Hematopoietic multipotent progenitor cell treated with erythropoietin and hydrocortisone succinate and interleukin-3 and kit ligand, for 4 days (in vitro differentiated cells): Measurements from ENCODE around the gene FBP2.
"Not testable (repeated sequence)": the region's sequence is repeated elsewhere in the genome, so short reads cannot be mapped to it uniquely, and the experiment has no call there.

Experiments
- DNase-seq: peaks from one replicate; pipeline ENCODE4 v3.0.0-alpha.2; 2015

Gene FBP2

DNA sequence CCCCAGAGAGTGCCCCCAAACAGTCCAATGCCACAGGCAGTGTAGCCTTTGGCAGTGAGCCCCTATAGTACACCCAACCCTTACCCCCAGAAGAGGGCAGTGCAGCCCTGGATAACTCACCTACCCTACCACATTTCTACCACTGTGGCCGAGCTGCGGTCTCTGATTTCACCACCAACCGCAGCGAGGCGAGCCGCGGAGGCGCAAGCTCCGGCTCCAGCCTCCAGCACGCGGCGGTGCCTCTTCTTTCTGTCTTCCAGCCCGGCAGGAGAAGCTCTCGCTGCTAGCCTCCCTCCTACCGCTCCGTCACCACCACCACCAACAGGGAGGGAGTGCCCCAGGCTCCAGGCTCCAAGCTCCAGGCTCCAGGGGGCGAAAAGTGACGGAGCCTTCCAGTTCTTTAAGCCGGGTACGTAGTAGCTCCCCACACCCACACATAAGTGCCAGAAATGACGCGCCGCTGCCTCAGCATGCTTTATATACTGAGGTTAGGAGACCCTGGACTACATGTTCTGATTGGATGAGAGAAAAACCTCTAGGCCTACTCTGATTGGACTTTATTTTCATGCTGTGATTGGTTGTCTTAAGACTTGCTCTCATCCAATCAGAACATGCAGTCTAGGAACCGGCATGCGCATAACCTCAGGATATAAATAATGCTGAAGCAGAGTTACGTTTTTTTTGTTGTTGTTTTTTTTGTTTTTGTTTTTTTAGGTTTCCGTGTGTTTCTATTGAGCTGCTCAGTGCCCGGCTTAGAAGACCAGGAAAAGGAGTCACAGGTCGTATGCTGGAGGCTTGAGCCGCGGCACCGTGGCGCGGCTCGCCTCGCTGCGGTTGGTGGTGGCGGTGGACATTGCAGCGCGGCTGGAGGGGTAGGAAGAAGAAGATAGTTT lies 38.9 kb downstream of the FBP2 start, which contains the start of gene PCAT7:
Gene PCAT7 (plus strand): TSS at position 645 of the 893 bp plus-strand sequence.
- DNase-seq, result peak; percentile 69

DNA sequence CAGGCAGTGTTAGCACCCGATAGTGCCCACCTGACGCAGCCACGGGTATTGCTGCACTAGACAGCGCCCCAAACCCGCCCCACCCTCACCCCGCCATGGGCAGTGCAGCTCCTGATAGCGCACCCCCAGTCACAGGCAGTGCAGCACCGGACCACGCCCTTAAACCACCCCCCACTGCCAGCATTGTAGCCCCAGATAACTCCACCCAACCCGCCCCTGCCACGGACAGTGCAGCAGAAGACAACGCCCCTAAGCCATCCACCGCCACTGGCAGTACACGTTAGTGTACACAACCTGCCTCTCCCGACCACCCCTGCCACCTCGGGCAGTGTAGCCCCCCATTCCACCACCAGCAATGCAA lies 39.6 kb downstream of the FBP2 start:
- peak; percentile 59 for DNase-seq

DNA sequence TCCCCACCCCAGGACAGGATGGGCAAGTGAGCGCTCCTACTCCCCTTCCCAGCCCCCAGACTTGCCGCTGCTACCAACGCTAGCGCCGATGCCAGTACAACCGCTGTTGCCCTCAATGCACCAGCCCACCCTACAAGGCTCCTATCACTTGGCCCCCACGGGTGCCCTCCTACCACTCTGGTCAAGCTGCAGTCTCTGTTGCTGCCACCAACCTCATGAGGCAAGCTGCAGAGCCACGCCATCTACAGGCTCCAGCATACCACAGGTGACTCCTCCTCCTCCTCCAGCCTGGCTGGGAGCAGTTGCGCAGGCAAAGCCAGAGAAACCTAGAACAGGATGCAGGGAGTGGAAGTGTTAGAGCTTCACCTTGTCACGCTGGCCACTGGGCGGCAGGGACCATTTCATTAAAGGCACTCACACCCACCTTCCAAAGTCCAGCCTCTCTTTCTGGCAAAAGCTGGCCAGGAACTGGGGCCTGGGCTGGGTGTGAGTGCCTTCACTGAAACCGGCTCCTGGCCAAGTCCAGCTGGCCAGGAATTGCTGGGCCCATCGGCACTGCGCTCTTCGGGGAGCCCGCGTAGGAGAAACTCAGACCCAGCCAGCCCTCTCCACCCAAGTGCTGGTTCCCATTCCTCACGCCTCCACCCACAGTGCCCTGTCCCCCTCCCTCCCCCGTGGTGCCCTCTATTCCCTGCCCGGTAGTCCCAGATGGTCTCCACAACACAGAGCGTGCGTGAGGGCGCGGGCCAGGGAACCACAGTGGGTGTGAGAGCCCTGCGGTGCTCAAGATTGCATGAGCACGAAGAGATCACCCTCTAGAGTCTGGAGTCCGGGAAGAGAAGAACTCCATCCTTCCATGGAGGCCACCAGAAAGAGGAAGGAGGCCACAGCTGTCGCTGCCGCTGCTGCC lies 40.3 kb downstream of the FBP2 start:
- DNase-seq, result no peak

DNA sequence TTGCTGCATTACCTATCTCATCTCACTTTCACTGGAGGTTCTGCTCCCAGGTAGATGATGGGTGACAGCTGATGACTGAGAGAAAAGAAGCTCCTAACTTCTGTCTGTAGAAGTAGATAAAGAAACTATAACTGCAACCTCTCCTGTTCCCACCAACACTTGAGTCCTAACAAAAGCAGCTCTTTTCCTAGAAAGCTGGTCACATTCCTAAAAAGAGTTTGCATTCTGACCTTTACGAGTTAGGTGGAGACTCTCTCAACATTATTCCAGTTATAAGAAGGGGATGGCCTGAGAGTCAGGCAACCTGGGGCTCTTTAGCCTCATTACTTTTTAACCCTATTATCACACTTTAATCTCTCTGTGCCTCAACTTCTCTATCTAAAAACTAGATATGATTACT lies 47.7 kb downstream of the FBP2 start:
- DNase-seq, result no peak

DNA sequence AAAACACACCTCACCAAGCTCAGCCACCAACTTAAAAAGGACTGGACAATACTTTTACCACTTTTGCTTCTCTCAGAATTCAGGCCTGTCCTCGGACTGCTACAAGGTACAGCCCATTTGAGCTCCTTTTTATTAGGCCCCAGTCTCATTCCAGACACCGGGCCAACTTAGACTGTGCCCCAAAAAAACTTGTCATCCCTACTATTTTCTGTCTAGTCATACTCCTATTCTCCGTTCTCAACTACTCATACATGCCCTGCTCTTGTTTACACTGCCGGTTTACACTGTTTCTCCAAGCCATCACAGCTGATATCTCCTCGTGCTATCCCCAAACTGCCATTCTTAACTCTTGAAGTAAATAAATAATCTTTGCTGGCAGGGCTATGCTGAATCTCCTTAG lies 49.3 kb downstream of the FBP2 start:
- DNase-seq, result not testable (repeated sequence)

DNA sequence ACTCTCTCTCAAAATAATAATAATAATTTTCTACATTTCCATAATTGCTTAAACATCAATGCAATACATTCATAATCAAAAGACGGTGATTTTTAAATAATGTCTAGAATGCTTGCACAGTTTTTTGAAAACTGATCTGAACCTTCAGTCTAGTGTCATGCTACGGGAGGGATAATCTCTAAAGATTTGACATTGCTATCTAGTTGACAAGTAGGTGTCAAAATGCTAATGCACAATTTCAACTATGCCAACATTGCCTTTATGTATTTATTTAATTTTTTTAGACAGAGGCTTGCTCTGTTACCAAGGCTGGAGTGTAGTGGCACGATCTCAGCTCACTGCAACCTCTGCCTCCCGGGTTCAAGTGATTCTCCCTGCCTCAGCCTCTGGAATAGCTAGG lies 54.7 kb downstream of the FBP2 start:
- DNase-seq, result no peak

DNA sequence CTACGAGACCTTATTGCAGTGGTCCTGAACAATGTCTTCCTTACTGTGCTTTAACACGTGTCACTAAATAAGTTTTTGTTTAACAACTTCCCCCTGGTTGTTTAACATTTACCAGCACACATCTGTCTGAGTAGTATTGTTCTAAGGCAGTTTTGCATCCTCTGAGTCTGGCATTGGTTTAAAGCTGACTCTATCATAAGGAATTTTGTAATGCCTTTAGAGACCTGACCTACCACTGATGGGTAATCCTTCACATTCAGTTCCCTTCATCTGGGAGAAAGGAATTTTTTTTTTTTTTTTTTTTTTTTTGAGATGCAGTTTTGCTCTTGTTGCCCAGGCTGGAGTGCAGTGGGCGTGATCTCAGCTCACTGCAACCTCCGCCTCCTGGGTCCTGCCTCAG lies 58.7 kb downstream of the FBP2 start:
- no peak for DNase-seq

DNA sequence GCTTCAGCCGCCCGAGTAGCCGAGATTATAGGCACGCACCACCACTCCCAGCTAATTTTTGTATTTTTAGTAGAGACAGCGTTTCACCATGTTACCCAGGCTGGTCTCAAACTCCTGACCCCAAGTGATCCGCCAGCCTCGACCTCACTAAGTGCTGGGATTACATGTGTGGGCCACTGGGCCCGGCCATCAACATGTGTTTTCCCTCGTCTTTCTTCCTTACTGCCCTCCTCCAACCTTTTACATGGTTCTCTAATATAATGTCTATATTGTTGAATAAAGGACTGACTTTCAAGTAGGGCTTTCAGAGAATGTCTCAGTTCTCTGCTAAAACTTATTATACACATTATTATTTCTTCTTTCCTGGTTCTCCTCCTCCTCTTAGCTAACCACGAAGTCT lies 60.0 kb downstream of the FBP2 start:
- no peak for DNase-seq

DNA sequence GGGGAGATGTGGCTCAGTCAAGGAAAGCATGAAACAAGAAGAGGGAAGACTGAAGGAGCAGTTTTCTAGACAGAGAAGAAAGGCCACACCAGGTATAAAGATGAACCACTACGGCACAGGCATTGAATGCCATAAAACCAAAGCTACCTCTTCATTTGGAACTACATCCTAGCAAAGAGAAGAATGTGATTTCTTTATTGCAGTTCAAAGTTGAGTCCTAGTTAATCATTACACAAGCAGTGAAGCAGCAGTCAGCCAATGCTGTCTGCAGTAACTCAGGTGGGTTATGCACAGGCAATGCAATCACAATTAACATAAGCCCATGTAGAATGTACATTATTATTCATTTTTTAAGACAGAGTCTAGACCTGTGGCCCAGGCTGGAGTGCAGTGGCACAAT lies 60.5 kb downstream of the FBP2 start:
- no peak for DNase-seq

DNA sequence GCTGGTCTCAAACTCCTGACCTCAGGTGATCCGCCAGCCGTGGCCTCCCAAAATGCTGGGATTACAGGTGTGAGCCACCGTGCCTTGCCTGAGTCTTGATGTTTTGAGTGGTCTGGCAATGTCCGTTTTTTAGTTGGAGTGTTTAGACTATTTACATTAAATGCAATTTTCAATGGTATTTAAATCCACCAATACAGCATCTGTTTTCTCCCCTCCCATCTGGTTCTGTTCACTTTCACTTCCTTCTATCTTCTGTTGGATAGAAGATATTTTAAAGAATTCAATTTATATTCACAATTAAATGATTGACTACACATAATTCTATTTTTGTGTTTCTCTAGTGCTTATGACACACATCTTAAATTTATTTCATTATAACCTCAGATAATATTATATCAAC lies 64.7 kb downstream of the FBP2 start:
- no peak for DNase-seq

DNA sequence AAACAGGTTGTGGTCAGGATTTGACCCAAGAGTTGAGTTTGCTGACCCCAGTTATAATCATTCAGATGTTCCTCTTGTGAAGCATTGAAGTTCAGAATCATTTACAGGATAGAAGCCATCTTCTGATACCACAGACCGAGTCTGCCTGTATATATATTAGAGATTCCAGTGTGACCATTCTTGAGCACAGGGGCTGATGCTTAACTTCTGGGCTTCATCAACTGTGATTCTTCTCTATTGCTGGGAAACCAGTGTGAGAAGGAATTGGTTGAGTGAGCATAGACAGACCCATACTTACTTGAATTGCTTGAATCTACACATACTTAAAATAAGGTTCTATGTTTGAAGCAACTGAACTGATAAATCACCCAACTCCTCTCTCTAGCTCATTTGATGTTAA lies 66.7 kb downstream of the FBP2 start:
- no peak for DNase-seq

DNA sequence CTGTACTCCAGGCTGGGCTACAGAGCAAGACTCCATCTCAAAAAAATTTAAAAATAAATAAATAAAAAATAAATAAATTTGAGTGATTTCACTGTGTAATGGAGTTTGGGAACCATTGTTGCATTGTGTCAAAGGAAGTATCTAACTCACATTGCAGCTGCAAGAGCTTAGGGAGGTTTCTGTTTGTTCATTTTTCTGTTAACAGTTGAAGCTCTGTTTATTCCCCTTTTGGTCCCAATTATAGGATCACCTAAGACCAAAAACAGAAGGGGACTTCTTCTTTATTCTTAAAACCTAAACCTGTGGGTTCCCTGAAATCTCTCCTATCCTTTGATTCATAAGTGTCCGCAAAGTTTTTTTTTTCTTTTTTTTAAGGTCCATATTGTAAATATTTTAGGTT lies 67.4 kb downstream of the FBP2 start:
- DNase-seq, result no peak

DNA sequence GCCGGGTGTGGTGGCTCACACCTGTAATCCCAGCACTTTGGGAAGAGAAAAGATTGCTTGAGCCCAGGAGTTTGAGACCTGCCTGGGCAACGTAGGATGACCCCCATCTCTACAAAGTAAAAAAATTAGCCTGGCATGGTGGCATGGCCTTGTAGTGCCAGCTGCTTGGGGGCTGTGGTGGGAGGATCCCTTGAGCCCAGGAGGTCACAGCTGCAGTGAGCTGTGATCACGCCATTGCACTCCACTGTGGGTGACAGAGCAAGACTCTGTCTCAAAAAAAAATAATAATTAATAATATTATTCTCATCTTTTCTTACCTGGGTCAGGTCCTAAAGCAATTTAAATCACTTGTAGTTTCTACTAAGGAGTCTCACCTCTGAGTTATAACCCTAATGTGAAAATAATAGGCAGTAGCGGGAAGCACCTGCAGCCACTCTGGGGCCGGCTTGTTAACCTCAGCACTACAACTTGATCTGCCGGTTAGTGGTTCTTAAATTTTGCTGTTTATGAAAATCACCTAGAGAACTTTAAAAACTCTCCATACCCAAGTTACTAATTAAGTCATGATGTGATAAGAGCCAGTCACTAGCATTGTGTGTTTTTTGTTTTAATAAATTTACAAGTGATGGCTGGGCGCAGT lies 68.1 kb downstream of the FBP2 start:
- DNase-seq, result no peak

DNA sequence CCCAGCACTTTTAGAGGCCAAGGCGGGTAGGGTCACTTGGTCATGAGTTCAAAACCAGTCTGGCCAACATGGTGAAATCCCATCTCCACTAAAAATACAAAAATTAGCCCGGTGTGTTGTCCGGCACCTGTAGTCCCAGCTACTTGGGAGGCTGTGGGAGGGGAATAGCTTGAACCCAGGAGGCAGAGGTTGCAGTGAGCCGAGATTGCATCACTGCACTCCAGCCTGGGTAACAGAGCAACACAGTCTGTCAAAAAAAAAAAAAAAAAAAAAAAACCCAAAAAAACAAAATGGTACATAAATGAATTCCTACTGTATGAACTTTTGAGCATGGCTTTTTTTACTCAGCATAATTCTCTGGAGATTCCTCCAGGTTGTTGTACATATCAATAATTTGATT lies 76.4 kb downstream of the FBP2 start:
- DNase-seq, result no peak

DNA sequence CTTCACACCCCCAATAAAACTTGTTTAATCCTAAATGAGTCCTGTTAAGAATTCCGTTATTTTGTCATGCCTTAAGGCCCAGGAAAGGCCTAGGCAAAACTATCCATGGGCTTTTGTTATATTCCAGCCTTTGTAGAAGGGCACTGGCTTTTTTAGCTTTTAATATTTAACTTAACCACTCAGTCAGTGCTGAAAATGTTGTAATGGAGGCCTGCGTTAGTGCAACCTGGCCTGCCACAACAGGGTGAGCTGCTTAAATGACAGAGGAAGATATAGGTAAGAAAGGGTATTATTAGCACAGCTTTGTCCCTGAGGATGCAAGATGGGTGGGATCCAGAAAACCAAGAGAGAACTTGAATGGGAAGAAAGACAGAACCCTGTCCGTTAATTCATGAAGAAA lies 78.9 kb downstream of the FBP2 start:
- no peak for DNase-seq

DNA sequence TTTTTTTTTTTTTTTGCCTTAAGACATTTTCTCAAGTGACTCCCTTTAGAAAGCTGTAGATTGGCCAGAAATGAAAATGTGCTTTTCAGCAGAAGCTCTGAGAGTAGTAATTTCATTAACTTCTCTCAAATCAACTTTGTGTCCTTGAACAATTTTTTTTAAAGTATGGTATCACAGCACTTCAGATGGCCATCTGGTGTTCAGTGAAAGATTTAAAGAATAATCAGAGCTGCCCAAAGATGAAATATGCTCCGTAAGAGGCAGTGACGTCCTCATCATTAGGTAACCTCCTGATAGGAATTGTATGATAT lies 81.7 kb downstream of the FBP2 start:
- DNase-seq, result no peak

DNA sequence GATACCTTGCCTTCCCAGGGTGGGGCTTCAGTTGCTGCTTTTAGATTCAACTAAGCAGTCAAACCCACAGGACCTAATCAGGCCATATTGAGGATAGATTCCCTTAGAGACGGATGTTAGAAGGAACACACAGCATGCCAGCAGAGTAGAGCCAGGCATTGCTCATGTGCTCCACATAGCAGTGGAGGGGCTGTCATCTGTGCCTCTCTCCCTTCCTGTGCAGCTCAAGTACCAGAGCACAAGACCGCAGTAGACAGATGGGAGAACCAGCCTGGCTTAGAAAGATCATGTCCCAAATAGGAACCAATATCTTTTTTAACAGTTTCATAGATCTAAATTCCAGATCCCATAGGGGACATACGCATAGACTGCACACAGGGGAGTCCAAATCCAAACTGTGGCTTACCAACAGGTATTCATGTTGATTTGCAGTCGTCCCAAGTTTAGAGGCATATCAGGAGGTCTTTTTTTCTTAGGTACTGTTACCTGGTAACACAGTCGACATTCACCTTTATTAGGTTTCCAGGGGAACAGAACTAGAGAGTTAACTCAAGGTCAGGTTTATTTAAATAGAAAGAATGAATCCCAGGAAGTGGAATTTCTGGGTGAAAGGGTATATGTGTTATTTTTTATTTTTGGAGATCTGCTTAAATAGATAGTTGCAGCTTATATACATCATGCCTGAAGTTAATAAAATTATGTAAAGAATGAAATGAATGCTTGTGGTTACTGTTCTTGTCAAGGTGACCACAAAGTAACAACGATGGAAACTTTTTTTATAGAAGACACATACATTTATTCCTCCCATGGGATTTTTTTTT lies 82.3 kb downstream of the FBP2 start:
- no peak for DNase-seq
